NOMO-1 treated with DMSO at 0.1 percent for 48 hours (cell line): ENCODE results near the gene IFI44.

ENCODE experiments used
- DNase-seq: peaks from one replicate; lab custom pipeline; 2025; ENCODE audit not compliant: unreplicated experiment; lab: John Stamatoyannopoulos, UW

IFI44 gene

DNA sequence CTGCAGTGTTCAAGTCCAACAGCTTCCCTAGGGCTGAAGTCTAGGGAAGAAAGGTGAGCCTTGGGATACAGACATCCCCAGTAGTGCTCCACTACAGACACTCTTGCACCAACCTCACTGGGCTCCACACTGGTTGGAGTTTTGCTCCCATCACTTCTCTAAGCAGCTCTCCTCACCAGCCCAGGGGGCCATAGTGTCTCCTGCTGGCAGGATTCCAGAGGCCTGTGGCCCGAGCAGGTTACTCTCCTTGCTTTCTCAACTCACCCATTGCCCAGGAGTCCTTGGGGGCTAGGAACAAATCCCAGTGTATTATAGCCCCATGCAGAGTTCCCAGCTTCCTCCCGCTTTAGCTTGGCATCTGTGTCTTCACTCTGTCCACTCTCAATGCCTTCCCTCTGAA, 52.8 kb downstream of the IFI44 start:
- no peak for DNase-seq

DNA sequence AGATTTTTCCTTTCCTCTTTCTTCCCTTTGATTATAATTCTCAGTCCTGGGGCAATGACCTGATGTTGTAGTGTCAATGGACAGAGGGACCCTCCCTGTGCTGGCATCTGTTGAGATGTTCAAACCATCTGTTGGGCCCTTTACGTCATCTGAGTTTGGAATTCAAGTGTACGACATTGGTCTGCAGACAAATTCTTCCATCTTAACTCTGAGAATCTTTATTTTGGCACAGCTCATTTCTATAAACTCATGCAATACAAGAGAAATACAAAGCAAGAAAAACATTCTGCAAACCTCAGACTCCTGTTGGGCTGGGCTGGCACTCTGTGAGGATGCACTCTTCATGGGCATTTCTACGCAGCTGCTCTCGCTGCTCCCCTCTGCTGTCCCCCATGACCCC, 54.2 kb downstream of the IFI44 start:
- no peak for DNase-seq

DNA sequence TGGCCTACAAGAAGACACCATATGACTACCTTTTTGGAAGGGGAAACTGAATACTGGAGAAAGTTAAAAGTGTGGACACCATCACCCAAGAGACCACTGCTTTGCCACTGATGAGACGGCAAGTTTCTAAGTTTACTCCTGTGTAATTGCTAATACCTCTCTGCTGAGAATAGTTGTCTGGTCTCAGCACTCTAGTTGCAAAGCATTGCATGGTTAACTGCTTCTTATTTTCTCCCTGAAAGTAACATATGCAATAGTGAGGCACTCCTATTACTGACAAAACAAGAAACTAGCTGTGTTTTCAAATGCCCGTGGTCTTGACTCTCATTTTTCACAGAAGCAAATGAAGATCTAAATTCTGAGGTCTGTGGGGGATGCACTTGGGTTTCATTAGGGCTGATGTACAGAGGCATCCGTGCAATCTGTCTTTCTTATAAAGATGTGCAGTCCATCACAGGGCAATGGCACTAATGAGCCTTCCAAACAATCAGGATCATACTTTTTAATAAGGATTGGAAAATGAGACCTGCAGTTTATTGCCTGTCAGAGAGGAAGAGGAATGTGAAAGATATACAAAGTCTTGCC, 62.9 kb downstream of the IFI44 start:
- no peak for DNase-seq

DNA sequence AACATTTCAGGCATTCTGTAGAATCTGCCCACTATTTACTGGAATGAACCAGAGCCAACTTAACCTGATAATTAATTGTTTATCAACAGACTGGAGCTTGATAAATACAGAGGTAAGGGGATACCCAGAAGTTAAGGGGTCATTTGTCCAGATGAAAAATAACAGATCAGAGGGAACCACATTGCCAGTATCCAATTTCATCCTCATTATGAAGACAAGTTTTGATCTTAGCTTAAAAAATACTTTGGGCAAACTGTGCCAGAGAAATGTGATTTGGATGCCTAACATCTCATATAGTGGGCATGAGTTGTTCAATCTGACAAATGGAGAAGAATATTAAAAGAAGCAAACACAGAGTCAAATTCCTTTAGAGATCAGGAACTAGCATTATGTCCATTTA, 63.7 kb downstream of the IFI44 start:
- DNase-seq = no peak
